ENCODE data around the gene NFATC4.

The NFATC4 gene

GRCh38 chr14:24394275-24394674 lies 26.3 kb downstream of the NFATC4 start:
- no peak for TF ChIP-seq CTCF (IDR thresholded peaks at IDR 0.05; ENCODE audit: control insufficient read depth, insufficient read depth, low read depth, low read length, missing control alignments)
- H3K4me3 ChIP-seq (ENCODE audit: control insufficient read depth, low read depth, low read length): no peak overlapping the region
- no peak for DNase-seq (ENCODE audit: low read depth)

- no peak overlapping the region for H3K4me3 ChIP-seq (ENCODE audit: control insufficient read depth, low read depth, low read length)
- DNase-seq (ENCODE audit: low read depth): no peak
- TF ChIP-seq CTCF (IDR thresholded peaks at IDR 0.05; ENCODE audit: control insufficient read depth, insufficient read depth, low read depth, low read length, missing control alignments): no peak
Measured at GRCh38 chr14:24395609-24396582, 27.9 kb downstream of the NFATC4 start.

GRCh38 chr14:24397639-24398292 lies 29.8 kb downstream of the NFATC4 start:
- no peak for DNase-seq (ENCODE audit: low read depth)
- H3K4me3 ChIP-seq (ENCODE audit: control insufficient read depth, low read depth, low read length): no peak overlapping the region
- no peak for TF ChIP-seq CTCF (IDR thresholded peaks at IDR 0.05; ENCODE audit: control insufficient read depth, insufficient read depth, low read depth, low read length, missing control alignments)

- H3K4me3 ChIP-seq (ENCODE audit: control insufficient read depth, low read depth, low read length): no peak overlapping the region
- TF ChIP-seq CTCF (IDR thresholded peaks at IDR 0.05; ENCODE audit: control insufficient read depth, insufficient read depth, low read depth, low read length, missing control alignments): no peak
- no peak for DNase-seq (ENCODE audit: low read depth)
Measured at GRCh38 chr14:24398293-24398652, 30.3 kb downstream of the NFATC4 start.

GRCh38 chr14:24398653-24399446 lies 30.9 kb downstream of the NFATC4 start, which contains the start of gene NYNRIN:
NYNRIN (plus strand) TSS chr14:24399003; CDS start chr14:24399247, 244 bp downstream.
- no peak for DNase-seq (ENCODE audit: low read depth)
- no peak for TF ChIP-seq CTCF (IDR thresholded peaks at IDR 0.05; ENCODE audit: control insufficient read depth, insufficient read depth, low read depth, low read length, missing control alignments)
- H3K4me3 ChIP-seq (ENCODE audit: control insufficient read depth, low read depth, low read length): peak within 1 kb of the TSS; percentile 58

GRCh38 chr14:24399447-24399822 lies 31.5 kb downstream of the NFATC4 start:
- TF ChIP-seq CTCF (IDR thresholded peaks at IDR 0.05; ENCODE audit: control insufficient read depth, insufficient read depth, low read depth, low read length, missing control alignments): no peak
- DNase-seq (ENCODE audit: low read depth): no peak
- peak overlapping the region; percentile 58 for H3K4me3 ChIP-seq (ENCODE audit: control insufficient read depth, low read depth, low read length)

All from AG09309 (cell line).